IMR-90 (cell line): Measurements from ENCODE around the gene MED22. TPM values are rescaled to one million over a fixed set of nuclear protein-coding genes. Genes with fewer than 3 reads are reported as not detected.

Source experiments
- ATAC-seq: fragments of 200-7000 bp; cut with Tn5 transposase; 2 replicates; pipeline ENCODE4 v1.9.1; 2020; ENCODE audit warnings: low read depth, mild to moderate bottlenecking, moderate library complexity
- BruUV-seq: library from RNA; stranded (reverse); fragments of 400-500 nt; replicated peaks from 2 replicates; lab custom pipeline; 2021; lab: Mats Ljungman, UMichigan
- CTCF ChIA-PET: fragments of 300-600 bp; formaldehyde crosslinking; extraction: SDS; loops from one replicate; lab custom pipeline; 2021; ENCODE audit warnings: antibody characterized with exemption; lab: Yijun Ruan, JAX
- POLR2A ChIA-PET: fragments of 300-600 bp; sonication (Branson Sonifier 250); formaldehyde crosslinking; loops from one replicate; lab custom pipeline; 2022; ENCODE audit warnings: antibody characterized with exemption; ENCODE audit not compliant: unreplicated experiment; lab: Charles Lee
- DNase-seq: peaks from one replicate; pipeline ENCODE4 v3.0.0; 2013
- H2AFZ ChIP-seq: replicated peaks from 2 replicates; pipeline ENCODE3; 2013; ENCODE audit warnings: low read length, mild to moderate bottlenecking; ENCODE audit not compliant: poor library complexity
- H2AK5ac ChIP-seq: 2 replicates; pipeline ENCODE4 v1.6.1; 2013; ENCODE audit warnings: low read depth, low read length, inconsistent platforms
- H2AK9ac ChIP-seq: replicated peaks from 2 replicates; pipeline ENCODE3; 2013; ENCODE audit warnings: mild to moderate bottlenecking, low read depth, low read length, moderate library complexity; ENCODE audit not compliant: poor library complexity
- H2BK120ac ChIP-seq: 2 replicates; pipeline ENCODE4 v1.6.1; 2013; ENCODE audit warnings: low read depth, low read length, inconsistent platforms
- H2BK15ac ChIP-seq: 3 replicates; pipeline ENCODE4 v1.6.1; 2013; ENCODE audit warnings: low read depth, low read length, inconsistent platforms
- H2BK20ac ChIP-seq: 2 replicates; pipeline ENCODE4 v1.6.1; 2013; ENCODE audit warnings: low read depth, mild to moderate bottlenecking, inconsistent platforms, low read length, moderate library complexity
- H2BK5ac ChIP-seq: 2 replicates; pipeline ENCODE4 v1.6.1; 2013; ENCODE audit warnings: mild to moderate bottlenecking, low read depth, low read length, inconsistent platforms; ENCODE audit not compliant: poor library complexity, severe bottlenecking
- H3K14ac ChIP-seq: replicated peaks from 2 replicates; pipeline ENCODE4 v1.6.1; 2013; ENCODE audit warnings: low read depth, low read length, inconsistent platforms
- H3K18ac ChIP-seq: 2 replicates; pipeline ENCODE4 v1.6.1; 2013; ENCODE audit warnings: low read depth, low read length, control low read depth
- H3K23ac ChIP-seq: 2 replicates; pipeline ENCODE4 v1.6.1; 2013; ENCODE audit warnings: low read depth, low read length, inconsistent platforms
- H3K27ac ChIP-seq: 2 replicates; pipeline ENCODE4 v1.5.1; 2013; ENCODE audit warnings: mild to moderate bottlenecking, control low read depth, low read length; ENCODE audit not compliant: insufficient read depth
- H3K27me3 ChIP-seq: 2 replicates; pipeline ENCODE4 v1.6.1; 2013; ENCODE audit warnings: low read length; ENCODE audit not compliant: control insufficient read depth, insufficient read depth
- H3K36me3 ChIP-seq: 2 replicates; pipeline ENCODE4 v1.6.1; 2013; ENCODE audit warnings: low read length, mixed read lengths; ENCODE audit not compliant: control insufficient read depth, insufficient read depth
- H3K4ac ChIP-seq: 2 replicates; pipeline ENCODE4 v1.6.1; 2013; ENCODE audit warnings: low read depth, low read length, inconsistent platforms
- H3K4me1 ChIP-seq: 2 replicates; pipeline ENCODE4 v1.6.1; 2013; ENCODE audit warnings: low read length, mixed read lengths; ENCODE audit not compliant: control insufficient read depth, insufficient read depth
- H3K4me2 ChIP-seq: 2 replicates; pipeline ENCODE4 v1.6.1; 2013; ENCODE audit warnings: low read depth, mild to moderate bottlenecking, control low read depth, low read length, moderate library complexity
- H3K4me3 ChIP-seq: 2 replicates; pipeline ENCODE4 v1.5.1; 2013; ENCODE audit warnings: low read depth, mild to moderate bottlenecking, control low read depth, low read length, moderate library complexity; ENCODE audit not compliant: insufficient read depth
- H3K56ac ChIP-seq: 2 replicates; pipeline ENCODE4 v1.6.1; 2013; ENCODE audit warnings: low read length, inconsistent platforms; ENCODE audit not compliant: insufficient read depth; ENCODE audit errors: extremely low read depth
- H3K79me1 ChIP-seq, 2 experiments: 2 replicates each; pipeline ENCODE4 v1.6.1; 2013; ENCODE audit warnings: low read length in 2 of 2, inconsistent platforms in 1 of 2, low read depth in 1 of 2
- H3K9ac ChIP-seq: 2 replicates; pipeline ENCODE4 v1.6.1; 2013; ENCODE audit warnings: low read depth, low read length, control low read depth
- H3K9me1 ChIP-seq: 2 replicates; pipeline ENCODE4 v1.6.1; 2013; ENCODE audit warnings: low read length, inconsistent platforms; ENCODE audit not compliant: insufficient read depth
- H3K9me3 ChIP-seq: 2 replicates; pipeline ENCODE4 v1.6.1; 2013; ENCODE audit warnings: low read length; ENCODE audit not compliant: control insufficient read depth, insufficient read depth
- H4K20me1 ChIP-seq: 2 replicates; pipeline ENCODE4 v1.6.1; 2013; ENCODE audit warnings: low read length, inconsistent platforms; ENCODE audit not compliant: insufficient read depth
- H4K5ac ChIP-seq: 2 replicates; pipeline ENCODE4 v1.6.1; 2013; ENCODE audit warnings: mild to moderate bottlenecking, low read depth, low read length, control low read depth
- H4K8ac ChIP-seq, 2 experiments: 2 replicates each; pipeline ENCODE4 v1.6.1; 2013; ENCODE audit warnings: low read depth in 2 of 2, low read length in 2 of 2, control low read depth in 1 of 2, inconsistent platforms in 1 of 2
- H4K91ac ChIP-seq: 2 replicates; pipeline ENCODE4 v1.6.1; 2013; ENCODE audit warnings: low read depth, low read length, inconsistent platforms; ENCODE audit not compliant: insufficient read depth
- BHLHE40 ChIP-seq: fragments of 150-350 bp; IDR thresholded peaks from 2 replicates; pipeline ENCODE4 v1.6.1; 2016; ENCODE audit warnings: mild to moderate bottlenecking, low read depth, low read length
- CEBPB ChIP-seq: IDR thresholded peaks from 2 replicates; pipeline ENCODE4 v1.6.1; 2012; ENCODE audit warnings: low read depth, low read length, improper control_type of control experiment
- CHD1 ChIP-seq: IDR thresholded peaks from 2 replicates; pipeline ENCODE4 v1.6.1; 2012; ENCODE audit warnings: low read depth, low read length, improper control_type of control experiment
- FOS ChIP-seq: fragments of 150-350 bp; IDR thresholded peaks from 2 replicates; pipeline ENCODE4 v1.6.1; 2016; ENCODE audit warnings: low read depth, low read length
- POLR2A ChIP-seq: IDR thresholded peaks from 2 replicates; pipeline ENCODE4 v1.6.1; 2012; ENCODE audit warnings: mild to moderate bottlenecking, low read depth, low read length
- RCOR1 ChIP-seq: IDR thresholded peaks from 2 replicates; pipeline ENCODE4 v1.6.1; 2012; ENCODE audit warnings: mild to moderate bottlenecking, low read length, improper control_type of control experiment; ENCODE audit not compliant: insufficient replicate concordance
- RFX5 ChIP-seq: IDR thresholded peaks from 2 replicates; pipeline ENCODE4 v1.8.0; 2012; ENCODE audit warnings: low read depth, mild to moderate bottlenecking, low read length, moderate library complexity
- USF2 ChIP-seq: fragments of 150-350 bp; IDR thresholded peaks from 2 replicates; pipeline ENCODE4 v1.6.1; 2017; ENCODE audit warnings: mild to moderate bottlenecking, antibody characterized with exemption, low read length, low read depth
- WGBS, 2 experiments: methylation state at CpG; one replicate each; pipeline versions ENCODE4 v1.1.5 to v1.1.7; 2013; ENCODE audit warnings: missing lambda C conversion rate in 2 of 2; ENCODE audit not compliant: insufficient read length in 1 of 2; ENCODE audit errors: extremely low coverage in 2 of 2; 5-methylcytosine and 5-hydroxymethylcytosine counted together
- dilution Hi-C: fragments of 300-500 bp; cut with HindIII; formaldehyde crosslinking; loops from one replicate; pipeline ENCODE4 v1.14.3; 2018; ENCODE audit warnings: low sequenced_read_pairs; ENCODE audit not compliant: unreplicated experiment
- in situ Hi-C: fragments of 300-500 bp; cut with MboI; formaldehyde crosslinking; loops from 3 replicates; pipeline ENCODE4 v1.14.3; 2019; ENCODE audit warnings: low sequenced_read_pairs, inconsistent platforms, mixed read lengths
- intact Hi-C: fragments of 100-400 bp; cut with micrococcal nuclease; formaldehyde crosslinking; loops from 2 replicates; pipeline ENCODE4 v1.10.0; 2022
- polyA plus RNA-seq, 3 experiments: library from polyadenylated mRNA; depleted of rRNA; stranded (reverse); fragments of >200 nt; gene quantifications; 2 replicates each; pipeline ENCODE4 v1.2.3, GENCODE V29; 2012; ENCODE audit warnings: low replicate concordance in 1 of 3
- total RNA-seq: library from RNA; depleted of rRNA; stranded (reverse); fragments of >200 nt; gene quantifications from 2 replicates; pipeline ENCODE4 v1.2.3, GENCODE V29; 2012
- TF ChIP-seq, protein P1 (sequence below): conservative IDR thresholded peaks from 2 replicates; pipeline ENCODE4 v1.5.1; 2012; ENCODE audit warnings: mild to moderate bottlenecking, low read depth, low read length, improper control_type of control experiment
- TF ChIP-seq, protein P2 (sequence below): fragments of 150-350 bp; IDR thresholded peaks from 2 replicates; pipeline ENCODE4 v1.6.1; 2016; ENCODE audit warnings: low read depth, mild to moderate bottlenecking, low read length, moderate library complexity, borderline replicate concordance

Gene MED22
- total and polyA plus RNA-seq, 2 of the 4 experiments (the other 2 are of a cell fraction), result 7.9 to 28.3 TPM

- TF ChIP-seq RCOR1, result no peak
Measured at GRCh38 chr9:133379153-133380086, 31.5 kb upstream of the MED22 start (continued).

DNA sequence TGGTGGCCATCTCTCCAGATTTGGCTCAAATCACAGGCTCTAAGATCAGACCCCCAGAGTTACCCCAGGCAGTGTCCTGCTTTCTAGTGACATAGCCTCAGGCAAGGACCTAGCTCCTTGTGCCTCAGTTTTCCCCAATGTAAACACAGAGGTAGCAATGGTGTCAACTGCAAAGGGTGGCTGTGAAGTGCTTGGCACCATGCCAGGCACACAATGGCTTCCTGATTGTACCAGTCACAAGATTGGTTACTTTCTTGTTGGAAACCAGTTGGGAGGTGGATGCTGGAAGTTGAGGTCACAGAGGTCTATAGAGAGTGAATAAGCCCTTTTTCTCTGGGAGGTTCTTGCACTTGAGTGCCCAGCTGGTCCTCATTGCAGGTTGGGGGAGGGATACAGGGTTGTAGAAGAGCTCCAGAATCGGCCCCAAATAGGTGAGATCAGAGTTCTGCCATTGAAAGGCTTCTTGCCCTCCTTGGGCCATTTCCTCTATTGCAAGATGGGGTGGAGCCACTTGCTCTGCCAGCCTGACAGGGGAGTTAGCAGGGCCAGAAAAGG is 30.6 kb upstream of the MED22 start:
- H3K4me1 ChIP-seq, result no peaks in the 10 kb centered on the region; the same call in 1 of the 2 replicates
- in situ Hi-C loops, result no loop called here

More for the DNA sequence above, 30.6 kb upstream of the MED22 start:
- Histone ChIP-seq H3K4me2 (no peak overlapping the region), H3K14ac (no peak overlapping the region), H3K4ac (no peak overlapping the region), H3K27ac (no peak overlapping the region), H2BK120ac (no peak overlapping the region), H3K56ac (no peak overlapping the region), H2AFZ (no peak overlapping the region), H3K36me3 (no peaks in the 10 kb centered on the region), H2BK20ac (no peak overlapping the region), H4K8ac (no peak overlapping the region), H2AK9ac (no peak overlapping the region), H3K23ac (no peak overlapping the region), H4K5ac (no peak overlapping the region), H4K20me1 (peaks cover 18% of the 10 kb centered on the region), H2AK5ac (no peak overlapping the region), H3K9me3 (no peaks in the 10 kb centered on the region), H3K79me1 (peaks cover 0 to 7% of the 10 kb centered on the region in 2 experiments; a peak in 1 of 4 replicates), H4K91ac (no peak overlapping the region), H3K4me3 (no peak overlapping the region), H3K27me3 (no peaks in the 10 kb centered on the region), H3K9ac (no peak overlapping the region), H2BK5ac (no peak overlapping the region), H3K9me1 (no peaks in the 10 kb centered on the region), H3K18ac (no peak overlapping the region), H2BK15ac (no peak overlapping the region)
- dilution Hi-C loops (no loop called here), intact Hi-C loops (no loop called here)
- BruUV-seq, result no TSS peak
- CTCF ChIA-PET, result no interaction called here
- WGBS, 2 experiments, result no CpG with 5 or more reads among the region's 1 CpG
- POLR2A ChIA-PET, result no interaction called here
- no peak for ATAC-seq
- DNase-seq, result no peak
- TF ChIP-seq RFX5 (no peak), CHD1 (no peak), CEBPB (no peak), BHLHE40 (no peak), FOS (no peak), POLR2A (no peak), USF2 (no peak)
- TF ChIP-seq, protein P1, sequence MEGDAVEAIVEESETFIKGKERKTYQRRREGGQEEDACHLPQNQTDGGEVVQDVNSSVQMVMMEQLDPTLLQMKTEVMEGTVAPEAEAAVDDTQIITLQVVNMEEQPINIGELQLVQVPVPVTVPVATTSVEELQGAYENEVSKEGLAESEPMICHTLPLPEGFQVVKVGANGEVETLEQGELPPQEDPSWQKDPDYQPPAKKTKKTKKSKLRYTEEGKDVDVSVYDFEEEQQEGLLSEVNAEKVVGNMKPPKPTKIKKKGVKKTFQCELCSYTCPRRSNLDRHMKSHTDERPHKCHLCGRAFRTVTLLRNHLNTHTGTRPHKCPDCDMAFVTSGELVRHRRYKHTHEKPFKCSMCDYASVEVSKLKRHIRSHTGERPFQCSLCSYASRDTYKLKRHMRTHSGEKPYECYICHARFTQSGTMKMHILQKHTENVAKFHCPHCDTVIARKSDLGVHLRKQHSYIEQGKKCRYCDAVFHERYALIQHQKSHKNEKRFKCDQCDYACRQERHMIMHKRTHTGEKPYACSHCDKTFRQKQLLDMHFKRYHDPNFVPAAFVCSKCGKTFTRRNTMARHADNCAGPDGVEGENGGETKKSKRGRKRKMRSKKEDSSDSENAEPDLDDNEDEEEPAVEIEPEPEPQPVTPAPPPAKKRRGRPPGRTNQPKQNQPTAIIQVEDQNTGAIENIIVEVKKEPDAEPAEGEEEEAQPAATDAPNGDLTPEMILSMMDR, result no peak
- TF ChIP-seq, protein P2, sequence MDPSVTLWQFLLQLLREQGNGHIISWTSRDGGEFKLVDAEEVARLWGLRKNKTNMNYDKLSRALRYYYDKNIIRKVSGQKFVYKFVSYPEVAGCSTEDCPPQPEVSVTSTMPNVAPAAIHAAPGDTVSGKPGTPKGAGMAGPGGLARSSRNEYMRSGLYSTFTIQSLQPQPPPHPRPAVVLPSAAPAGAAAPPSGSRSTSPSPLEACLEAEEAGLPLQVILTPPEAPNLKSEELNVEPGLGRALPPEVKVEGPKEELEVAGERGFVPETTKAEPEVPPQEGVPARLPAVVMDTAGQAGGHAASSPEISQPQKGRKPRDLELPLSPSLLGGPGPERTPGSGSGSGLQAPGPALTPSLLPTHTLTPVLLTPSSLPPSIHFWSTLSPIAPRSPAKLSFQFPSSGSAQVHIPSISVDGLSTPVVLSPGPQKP, result no peak
